Measurements from ENCODE around the gene PPP4R1.
"Not testable (repeated sequence)": the region's sequence is repeated elsewhere in the genome, so short reads cannot be mapped to it uniquely, and the experiment has no call there.

The PPP4R1 gene

GRCh38 chr18:9614401-9615279 lies at the start of gene PPP4R1:
Gene PPP4R1 (minus strand): TSS chr18:9614559. CDS start chr18:9614484, 75 bp downstream.
- DNase-seq (ENCODE audit: low spot score) = peak; percentile 83

GRCh38 chr18:9663377-9663776 lies 49.0 kb upstream of the PPP4R1 start:
- DNase-seq (ENCODE audit: low spot score) = no peak

GRCh38 chr18:9661564-9661963 lies 47.2 kb upstream of the PPP4R1 start:
- DNase-seq (ENCODE audit: low spot score) = no peak

GRCh38 chr18:9659499-9660375 lies 45.4 kb upstream of the PPP4R1 start:
- no peak for DNase-seq (ENCODE audit: low spot score)

GRCh38 chr18:9658087-9658641 lies 43.8 kb upstream of the PPP4R1 start:
- DNase-seq (ENCODE audit: low spot score) = no peak

GRCh38 chr18:9655232-9655767 lies 40.9 kb upstream of the PPP4R1 start:
- no peak for DNase-seq (ENCODE audit: low spot score)

DNA sequence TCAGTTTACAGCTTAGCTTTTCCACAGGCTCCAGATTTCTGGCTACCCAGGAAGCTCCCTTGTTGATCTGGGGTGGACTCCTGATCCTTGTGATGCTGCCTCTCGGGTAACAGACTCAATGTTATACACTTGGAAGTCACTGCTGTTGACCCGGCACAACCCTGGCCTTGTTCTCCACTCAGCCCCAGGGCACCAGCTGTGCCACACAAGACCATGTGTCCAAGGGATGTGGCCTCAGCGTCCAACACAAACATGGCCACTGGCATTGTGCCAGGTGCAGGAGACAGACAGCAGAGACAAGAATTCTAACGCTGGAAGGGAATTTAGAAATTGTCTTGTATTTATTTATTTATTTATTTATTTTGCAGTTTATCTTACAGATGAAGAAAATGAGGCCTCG lies 39.0 kb upstream of the PPP4R1 start:
- DNase-seq (ENCODE audit: low spot score) = no peak

DNA sequence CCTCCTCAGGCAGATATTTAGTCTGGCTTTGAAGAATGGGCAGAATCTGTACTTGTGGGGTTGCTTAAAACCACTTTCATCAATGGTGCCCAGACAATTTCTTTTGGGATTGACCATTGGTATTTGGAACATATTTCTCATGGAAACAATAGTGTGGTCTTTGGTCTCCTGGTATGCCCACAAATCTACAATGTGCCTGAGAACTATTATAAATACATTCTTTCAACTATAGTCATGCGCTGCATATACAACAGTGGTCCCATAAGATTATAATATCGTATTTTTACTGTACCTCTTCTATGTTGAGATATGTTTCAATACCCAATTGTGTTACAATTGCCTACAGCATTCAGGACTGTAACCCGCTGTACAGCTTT lies 34.8 kb upstream of the PPP4R1 start:
- DNase-seq (ENCODE audit: low spot score) = no peak

GRCh38 chr18:9648431-9649163 lies 34.2 kb upstream of the PPP4R1 start:
- no peak for DNase-seq (ENCODE audit: low spot score)

DNA sequence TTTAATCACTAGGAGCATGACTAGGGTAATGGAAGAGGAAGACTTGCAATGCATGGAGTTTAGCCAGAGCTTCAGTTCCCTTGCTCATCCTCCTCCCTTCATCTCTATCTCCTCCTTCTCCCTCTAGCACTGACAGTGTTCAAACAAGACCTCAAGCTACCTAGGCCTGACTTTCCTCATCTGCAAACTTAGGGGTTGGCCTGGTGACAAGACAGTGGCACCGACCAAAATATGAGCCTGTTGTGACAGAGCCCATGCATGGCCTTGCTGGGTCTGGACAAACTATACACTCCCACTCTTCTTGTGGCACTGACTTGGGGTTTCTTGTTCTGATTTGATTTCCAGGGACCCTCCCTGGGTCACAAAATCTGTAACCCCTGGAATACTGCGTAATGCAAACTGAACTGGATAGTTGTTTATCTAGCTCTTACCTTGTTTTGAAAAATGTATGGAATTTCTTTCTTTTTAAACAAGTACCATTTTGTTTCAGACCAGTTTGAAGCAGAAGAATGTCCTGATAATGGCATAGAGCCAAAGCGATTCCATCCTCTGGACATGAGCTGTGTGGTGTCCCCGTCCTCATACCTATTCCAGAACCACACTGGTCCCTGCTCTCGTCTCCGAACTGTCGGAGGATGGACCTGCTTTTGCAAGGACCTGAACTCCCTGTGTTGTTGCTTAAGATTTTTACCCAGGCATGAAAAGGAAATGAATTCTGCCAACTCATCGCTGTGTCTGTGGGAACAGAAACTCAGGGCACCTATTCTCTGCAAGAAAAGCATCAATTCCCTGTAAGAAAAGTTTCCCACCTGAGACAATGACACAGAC lies 33.4 kb upstream of the PPP4R1 start:
- DNase-seq (ENCODE audit: low spot score) = no peak

GRCh38 chr18:9643549-9643948 lies 29.2 kb upstream of the PPP4R1 start:
- DNase-seq (ENCODE audit: low spot score) = peak; percentile 55

DNA sequence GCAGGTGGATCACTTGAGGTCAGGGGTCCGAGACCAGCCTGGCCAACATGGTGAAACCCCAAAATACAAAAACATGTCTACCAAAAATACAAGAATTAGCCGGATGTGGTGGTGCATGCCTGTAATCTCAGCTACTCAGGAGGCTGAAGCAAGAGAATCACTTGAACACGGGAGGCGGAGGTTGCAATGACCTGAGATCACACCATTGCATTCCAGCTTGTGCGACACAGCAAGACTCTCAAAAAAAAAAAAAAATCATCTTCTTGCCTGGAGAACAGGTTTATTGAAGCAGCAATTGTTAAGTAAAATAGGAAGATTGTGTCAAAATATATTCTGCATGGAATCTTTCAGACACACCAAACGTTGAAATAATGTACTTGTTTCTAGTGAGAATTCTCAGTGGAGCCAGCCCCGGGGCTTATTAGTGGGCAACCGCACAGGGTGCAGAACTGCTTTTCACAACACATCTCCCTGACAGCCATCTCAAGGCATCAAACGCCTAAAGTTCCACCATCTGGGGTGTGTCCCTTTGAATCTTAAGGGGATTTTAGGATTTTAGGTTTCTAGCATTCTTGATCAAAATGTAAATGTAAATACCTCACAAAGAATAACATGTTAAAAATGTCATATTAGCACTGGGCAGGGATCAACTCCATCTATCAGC lies 28.6 kb upstream of the PPP4R1 start:
- no peak for DNase-seq (ENCODE audit: low spot score)

DNA sequence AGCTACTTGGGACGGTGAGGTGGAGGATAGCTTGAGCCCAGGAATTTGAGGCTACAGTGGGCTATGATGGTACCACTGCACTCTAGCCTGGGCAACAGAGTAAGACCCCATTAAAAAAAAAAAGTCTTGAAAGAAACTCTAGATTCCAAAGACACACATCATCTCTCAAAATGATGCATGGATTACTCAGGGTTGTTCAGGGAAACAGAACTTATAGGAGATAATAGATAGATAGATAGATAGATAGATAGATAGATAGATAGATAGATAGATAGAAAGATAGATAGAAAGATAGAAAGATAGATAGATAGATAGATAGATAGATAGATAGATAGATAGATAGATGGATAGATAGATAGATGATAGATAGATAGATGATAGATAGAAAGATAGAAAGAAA lies 26.7 kb upstream of the PPP4R1 start:
- DNase-seq (ENCODE audit: low spot score) = not testable (repeated sequence)

- DNase-seq (ENCODE audit: low spot score) = no peak
These were observed 24.5 kb upstream of the PPP4R1 start for GRCh38 chr18:9638886-9639285.

- DNase-seq (ENCODE audit: low spot score) = no peak
These were observed 22.8 kb upstream of the PPP4R1 start for GRCh38 chr18:9637036-9637767.

GRCh38 chr18:9634856-9635255 lies 20.5 kb upstream of the PPP4R1 start:
- DNase-seq (ENCODE audit: low spot score) = no peak

DNA sequence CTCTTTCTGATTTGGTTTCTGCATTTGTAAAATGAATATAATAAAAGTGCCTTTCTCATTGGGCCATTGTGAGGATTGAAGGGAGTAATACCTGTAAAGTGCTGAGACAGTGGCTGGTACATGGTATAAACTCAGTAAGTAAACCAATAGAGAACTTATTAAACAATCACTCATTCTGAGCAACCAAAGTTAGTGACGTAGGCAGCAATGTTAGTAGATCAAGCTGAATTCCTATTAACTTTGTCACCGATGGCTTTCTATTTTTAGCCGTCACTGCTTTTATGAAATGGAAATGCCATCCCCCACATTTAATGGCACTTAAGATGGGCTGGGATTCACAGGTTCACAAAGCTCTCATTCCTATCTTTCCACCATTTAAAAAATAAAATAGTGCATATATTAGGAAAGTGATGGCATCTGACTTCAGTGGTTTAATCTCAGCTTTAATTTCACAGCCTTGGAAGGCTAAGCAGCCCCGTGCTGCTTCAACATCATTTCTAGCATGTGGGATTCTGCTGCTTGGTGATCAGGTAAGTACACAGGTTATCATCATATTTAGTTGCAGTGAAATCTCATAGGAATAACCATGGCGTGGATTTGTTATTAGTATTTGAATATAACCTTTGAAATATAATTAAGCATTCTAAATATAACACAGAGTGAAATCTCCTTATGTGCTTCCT lies 17.6 kb upstream of the PPP4R1 start:
- DNase-seq (ENCODE audit: low spot score) = no peak

DNA sequence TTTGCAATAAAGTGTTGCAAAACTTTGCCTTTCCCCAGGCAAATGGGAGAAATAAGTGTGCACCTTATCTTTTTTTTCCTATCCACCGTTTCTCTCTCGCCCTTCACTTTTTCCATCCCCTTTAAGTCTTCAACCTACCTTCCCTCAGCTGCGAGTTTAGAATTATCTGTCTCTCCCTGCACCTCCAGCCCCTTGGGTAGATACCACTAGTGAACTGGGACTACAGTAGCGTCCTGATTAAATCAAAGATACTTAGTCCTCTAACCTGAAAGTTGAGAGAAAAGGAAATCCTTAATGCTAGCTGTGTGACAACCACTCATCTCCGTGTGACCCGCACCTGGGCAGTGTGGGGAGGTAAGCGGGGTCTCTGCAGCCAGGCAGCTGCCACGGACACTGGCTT lies 16.1 kb upstream of the PPP4R1 start:
- DNase-seq (ENCODE audit: low spot score) = no peak

GRCh38 chr18:9629709-9630108 lies 15.3 kb upstream of the PPP4R1 start:
- DNase-seq (ENCODE audit: low spot score) = no peak
